SK-N-SH treated with all-trans-retinoic acid at 6 μM for 48 hours (cell line): Measurements from ENCODE around the gene HGFAC.

Experiments
- GLIS3 ChIP-seq: fragments of 250-450 bp; sonication (Bioruptor Pico); IDR thresholded peaks from 2 replicates; pipeline ENCODE4 v1.5.0; 2020; ENCODE audit warnings: mild to moderate bottlenecking, moderate library complexity
- OSR1 ChIP-seq: fragments of 250-450 bp; sonication (Bioruptor Pico); IDR thresholded peaks from 2 replicates; pipeline ENCODE4 v1.8.0; 2022; ENCODE audit warnings: moderate library complexity, mild to moderate bottlenecking, inconsistent platforms
- RARB ChIP-seq: fragments of 250-450 bp; sonication (Bioruptor Pico); IDR thresholded peaks from 2 replicates; pipeline ENCODE4 v1.8.0; 2021; ENCODE audit warnings: mild to moderate bottlenecking, moderate library complexity
- SNAI2 ChIP-seq: fragments of 250-450 bp; sonication (Bioruptor Pico); IDR thresholded peaks from 2 replicates; pipeline ENCODE4 v1.5.0; 2020; ENCODE audit warnings: mild to moderate bottlenecking, moderate library complexity
- TCF4 ChIP-seq: fragments of 250-450 bp; sonication (Bioruptor Pico); IDR thresholded peaks from 2 replicates; pipeline ENCODE4 v1.8.0; 2021; ENCODE audit warnings: mild to moderate bottlenecking, moderate library complexity, borderline replicate concordance
- ZFP3 ChIP-seq: fragments of 250-450 bp; sonication (Bioruptor Pico); IDR thresholded peaks from 2 replicates; pipeline ENCODE4 v1.5.0; 2020; ENCODE audit warnings: mild to moderate bottlenecking, moderate library complexity
- TF ChIP-seq, protein P1 (sequence below): fragments of 250-450 bp; sonication (Bioruptor Pico); IDR thresholded peaks from 2 replicates; pipeline ENCODE4 v1.8.0; 2020; ENCODE audit warnings: mild to moderate bottlenecking, moderate library complexity, borderline replicate concordance
- TF ChIP-seq, protein P2 (sequence below): fragments of 250-450 bp; sonication (Bioruptor Pico); IDR thresholded peaks from 2 replicates; pipeline ENCODE4 v1.5.0; 2020; ENCODE audit warnings: mild to moderate bottlenecking, moderate library complexity

DNA sequence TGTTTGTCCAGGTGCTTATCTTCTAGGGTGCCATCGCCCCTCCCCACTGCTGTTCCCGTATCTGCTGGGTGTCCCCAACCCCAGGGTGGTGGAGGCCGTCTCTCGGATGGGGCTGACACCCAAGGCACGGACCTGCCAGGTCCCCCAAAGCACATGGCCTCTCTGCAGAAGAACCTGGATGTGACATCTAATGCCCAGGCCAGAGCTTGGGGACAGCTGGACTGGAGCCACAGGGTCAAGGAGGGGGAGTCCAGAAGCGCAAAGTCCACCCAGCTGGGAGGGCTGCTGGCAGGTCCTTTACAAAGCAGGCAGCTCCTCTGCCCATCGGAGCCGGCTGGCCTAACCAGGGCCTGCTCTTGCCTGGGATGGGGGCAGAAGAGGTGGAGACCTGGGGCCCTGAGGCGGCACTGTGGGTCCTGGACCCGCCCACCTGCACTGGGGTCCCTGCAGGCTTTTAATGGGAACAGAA lies 20.6 kb downstream of the HGFAC start:
- TF ChIP-seq SNAI2 (no peak), OSR1 (CRISPR knock-in tag) (no peak), RARB (no peak), TCF4 (CRISPR knock-in tag) (no peak), ZFP3 (CRISPR knock-in tag) (no peak), GLIS3 (CRISPR knock-in tag) (no peak)
- TF ChIP-seq, protein P1, sequence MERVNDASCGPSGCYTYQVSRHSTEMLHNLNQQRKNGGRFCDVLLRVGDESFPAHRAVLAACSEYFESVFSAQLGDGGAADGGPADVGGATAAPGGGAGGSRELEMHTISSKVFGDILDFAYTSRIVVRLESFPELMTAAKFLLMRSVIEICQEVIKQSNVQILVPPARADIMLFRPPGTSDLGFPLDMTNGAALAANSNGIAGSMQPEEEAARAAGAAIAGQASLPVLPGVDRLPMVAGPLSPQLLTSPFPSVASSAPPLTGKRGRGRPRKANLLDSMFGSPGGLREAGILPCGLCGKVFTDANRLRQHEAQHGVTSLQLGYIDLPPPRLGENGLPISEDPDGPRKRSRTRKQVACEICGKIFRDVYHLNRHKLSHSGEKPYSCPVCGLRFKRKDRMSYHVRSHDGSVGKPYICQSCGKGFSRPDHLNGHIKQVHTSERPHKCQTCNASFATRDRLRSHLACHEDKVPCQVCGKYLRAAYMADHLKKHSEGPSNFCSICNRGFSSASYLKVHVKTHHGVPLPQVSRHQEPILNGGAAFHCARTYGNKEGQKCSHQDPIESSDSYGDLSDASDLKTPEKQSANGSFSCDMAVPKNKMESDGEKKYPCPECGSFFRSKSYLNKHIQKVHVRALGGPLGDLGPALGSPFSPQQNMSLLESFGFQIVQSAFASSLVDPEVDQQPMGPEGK (CRISPR knock-in tag), result no peak
- TF ChIP-seq, protein P2, sequence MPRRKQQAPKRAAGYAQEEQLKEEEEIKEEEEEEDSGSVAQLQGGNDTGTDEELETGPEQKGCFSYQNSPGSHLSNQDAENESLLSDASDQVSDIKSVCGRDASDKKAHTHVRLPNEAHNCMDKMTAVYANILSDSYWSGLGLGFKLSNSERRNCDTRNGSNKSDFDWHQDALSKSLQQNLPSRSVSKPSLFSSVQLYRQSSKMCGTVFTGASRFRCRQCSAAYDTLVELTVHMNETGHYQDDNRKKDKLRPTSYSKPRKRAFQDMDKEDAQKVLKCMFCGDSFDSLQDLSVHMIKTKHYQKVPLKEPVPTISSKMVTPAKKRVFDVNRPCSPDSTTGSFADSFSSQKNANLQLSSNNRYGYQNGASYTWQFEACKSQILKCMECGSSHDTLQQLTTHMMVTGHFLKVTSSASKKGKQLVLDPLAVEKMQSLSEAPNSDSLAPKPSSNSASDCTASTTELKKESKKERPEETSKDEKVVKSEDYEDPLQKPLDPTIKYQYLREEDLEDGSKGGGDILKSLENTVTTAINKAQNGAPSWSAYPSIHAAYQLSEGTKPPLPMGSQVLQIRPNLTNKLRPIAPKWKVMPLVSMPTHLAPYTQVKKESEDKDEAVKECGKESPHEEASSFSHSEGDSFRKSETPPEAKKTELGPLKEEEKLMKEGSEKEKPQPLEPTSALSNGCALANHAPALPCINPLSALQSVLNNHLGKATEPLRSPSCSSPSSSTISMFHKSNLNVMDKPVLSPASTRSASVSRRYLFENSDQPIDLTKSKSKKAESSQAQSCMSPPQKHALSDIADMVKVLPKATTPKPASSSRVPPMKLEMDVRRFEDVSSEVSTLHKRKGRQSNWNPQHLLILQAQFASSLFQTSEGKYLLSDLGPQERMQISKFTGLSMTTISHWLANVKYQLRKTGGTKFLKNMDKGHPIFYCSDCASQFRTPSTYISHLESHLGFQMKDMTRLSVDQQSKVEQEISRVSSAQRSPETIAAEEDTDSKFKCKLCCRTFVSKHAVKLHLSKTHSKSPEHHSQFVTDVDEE, result no peak
